Retinal pigment epithelial cell (primary cell): ENCODE results near the gene SLC35D2.

Source experiments
- DNase-seq: peaks from one replicate; pipeline ENCODE4 v3.0.0-alpha.2; 2010; ENCODE audit warnings: low read depth
- H3K4me3 ChIP-seq: 2 replicates; pipeline ENCODE4 v1.5.1; 2011; ENCODE audit warnings: mild to moderate bottlenecking, low read length, control low read depth, moderate library complexity
- TF ChIP-seq, protein P1 (sequence below): conservative IDR thresholded peaks from 2 replicates; pipeline ENCODE4 v1.5.1; 2011; ENCODE audit warnings: low read depth, low read length, control low read depth, inconsistent platforms

The SLC35D2 gene

DNA sequence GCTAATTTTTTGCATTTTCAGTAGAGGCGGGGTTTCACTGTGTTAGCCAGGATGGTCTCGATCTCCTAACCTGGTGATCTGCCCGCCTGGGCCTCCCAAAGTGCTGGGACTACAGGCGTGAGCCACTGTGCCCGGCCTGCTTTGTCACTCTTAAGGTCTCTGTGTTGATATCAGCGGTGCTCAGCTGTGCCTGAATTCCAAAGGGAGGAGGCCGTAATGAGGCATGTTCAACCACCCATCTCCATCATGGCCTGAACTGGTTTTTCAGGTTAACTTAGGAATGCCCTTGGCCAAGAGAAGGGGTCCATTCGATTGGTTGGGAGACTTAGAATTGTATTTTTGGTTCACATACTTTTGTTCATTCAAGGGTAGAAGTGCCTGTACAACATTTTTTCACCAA, 103.6 kb downstream of the SLC35D2 start:
- H3K4me3 ChIP-seq: no peak overlapping the region
- TF ChIP-seq, protein P1, sequence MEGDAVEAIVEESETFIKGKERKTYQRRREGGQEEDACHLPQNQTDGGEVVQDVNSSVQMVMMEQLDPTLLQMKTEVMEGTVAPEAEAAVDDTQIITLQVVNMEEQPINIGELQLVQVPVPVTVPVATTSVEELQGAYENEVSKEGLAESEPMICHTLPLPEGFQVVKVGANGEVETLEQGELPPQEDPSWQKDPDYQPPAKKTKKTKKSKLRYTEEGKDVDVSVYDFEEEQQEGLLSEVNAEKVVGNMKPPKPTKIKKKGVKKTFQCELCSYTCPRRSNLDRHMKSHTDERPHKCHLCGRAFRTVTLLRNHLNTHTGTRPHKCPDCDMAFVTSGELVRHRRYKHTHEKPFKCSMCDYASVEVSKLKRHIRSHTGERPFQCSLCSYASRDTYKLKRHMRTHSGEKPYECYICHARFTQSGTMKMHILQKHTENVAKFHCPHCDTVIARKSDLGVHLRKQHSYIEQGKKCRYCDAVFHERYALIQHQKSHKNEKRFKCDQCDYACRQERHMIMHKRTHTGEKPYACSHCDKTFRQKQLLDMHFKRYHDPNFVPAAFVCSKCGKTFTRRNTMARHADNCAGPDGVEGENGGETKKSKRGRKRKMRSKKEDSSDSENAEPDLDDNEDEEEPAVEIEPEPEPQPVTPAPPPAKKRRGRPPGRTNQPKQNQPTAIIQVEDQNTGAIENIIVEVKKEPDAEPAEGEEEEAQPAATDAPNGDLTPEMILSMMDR: no peak
- no peak for DNase-seq

DNA sequence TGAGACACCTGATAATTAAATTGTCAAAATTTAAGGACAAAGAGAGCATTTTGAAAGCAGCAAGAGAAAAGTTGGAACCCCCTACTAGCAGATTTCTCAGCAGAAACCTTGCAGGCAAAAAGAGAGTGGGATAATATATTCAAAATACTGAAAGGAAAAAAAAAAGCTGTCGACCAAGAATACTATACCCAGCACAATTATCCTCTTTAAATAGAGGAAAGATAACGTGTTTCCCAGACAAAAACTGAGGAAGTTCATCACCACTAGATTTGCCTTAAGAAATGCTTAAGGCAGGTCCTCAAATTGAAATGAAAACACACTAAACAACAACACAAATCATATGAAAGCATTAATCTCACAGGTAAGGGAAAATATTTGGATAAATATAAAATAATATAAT, 108.6 kb downstream of the SLC35D2 start:
- no peak for DNase-seq
- H3K4me3 ChIP-seq: no peak overlapping the region
- TF ChIP-seq, protein P1: no peak
